GDM1 (cell line): Measurements from ENCODE around the gene BCL2.

Experiments used
- DNase-seq: peaks from one replicate; lab custom pipeline; 2025; lab: John Stamatoyannopoulos, UW

Gene BCL2

DNA sequence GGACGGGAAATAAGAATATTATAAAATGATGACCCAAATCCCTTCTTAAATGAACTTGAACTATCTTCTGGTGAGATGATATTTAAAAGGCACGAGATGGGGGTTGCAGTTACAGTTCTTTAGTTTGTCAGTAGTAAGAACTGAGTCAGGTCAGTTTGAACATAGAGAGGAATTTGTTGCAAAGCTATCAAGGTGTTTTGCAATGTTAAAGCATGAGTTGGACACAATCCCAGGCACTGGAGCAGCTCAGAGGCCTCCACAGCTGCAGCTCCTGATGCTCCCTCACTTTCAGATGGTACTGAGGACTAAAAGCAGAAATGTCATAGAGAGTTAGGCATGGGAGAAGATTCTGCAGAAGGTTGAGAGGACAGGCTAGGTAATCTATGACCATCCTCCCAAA lies 236.0 kb downstream of the BCL2 start:
- DNase-seq = no peak

DNA sequence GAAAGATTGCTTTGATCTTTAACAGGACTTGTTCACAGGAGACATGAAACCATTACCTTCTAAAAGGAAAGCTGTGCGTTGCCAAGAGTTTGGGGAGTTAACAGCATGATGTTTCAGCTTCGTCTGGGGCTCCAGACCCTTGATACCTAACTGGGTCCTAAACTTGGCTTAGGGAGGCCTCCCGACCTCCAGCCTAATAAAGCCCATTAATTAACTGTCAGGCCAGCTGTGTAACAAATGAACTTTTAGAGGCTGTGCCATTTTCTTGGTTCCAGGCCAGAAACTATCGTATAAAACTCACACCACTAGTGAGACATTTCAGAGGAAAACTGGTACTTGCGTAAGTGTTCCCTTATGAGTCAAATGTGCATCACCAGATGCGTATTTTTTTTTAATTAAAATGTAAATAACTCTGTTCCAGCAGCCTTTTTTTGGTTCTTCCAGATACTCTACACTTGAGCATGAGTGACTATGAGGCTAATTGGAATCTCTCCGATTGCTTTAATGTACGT lies 236.5 kb downstream of the BCL2 start:
- DNase-seq = no peak

DNA sequence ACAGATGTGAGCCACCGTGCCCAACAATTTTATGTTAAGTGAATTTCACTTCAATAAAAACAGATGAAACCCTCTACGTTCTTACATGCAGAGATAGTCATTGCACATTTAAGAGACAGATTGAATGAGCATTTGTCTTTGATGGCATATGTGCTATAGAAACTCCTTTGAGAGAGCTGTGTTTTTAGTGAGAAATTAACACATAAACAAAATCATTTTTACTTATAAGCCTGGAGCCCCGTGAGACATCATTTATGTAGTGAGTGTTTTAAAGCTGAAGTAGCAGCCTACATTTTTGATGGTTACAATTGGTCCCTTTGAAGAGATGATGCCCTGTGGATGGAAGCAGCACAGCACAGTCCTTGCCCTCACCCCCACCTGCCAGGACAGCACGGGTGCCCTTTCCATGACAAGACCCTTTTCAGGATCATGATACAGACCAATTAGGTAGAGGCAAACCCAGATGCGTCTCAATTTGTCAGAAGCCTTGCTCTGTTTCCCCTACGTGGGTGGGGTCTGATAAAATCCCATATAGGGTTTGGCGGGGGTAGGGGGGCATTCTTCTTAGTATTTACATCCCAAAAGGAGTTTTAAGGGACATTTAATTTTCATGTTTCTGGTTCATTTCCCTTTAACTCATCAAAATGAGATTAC lies 237.1 kb downstream of the BCL2 start:
- no peak for DNase-seq

DNA sequence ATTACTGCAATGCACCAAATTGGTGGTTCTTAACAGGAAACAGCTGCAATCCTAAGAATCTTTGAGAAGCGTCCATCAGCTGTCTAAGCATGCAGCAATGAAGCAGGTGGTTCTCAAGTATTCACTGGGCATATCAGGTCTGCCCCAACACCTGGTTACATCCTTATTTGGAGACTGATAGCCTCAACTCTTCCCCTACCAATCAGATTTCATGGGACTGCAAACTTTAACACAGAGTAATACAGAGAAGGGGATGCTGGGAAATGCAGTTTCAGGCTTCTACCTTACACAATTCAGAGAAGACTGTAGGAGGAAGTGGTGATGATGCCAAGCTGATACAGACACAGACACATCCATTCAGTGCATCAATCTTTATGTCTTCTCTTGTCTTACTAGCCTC lies 240.5 kb downstream of the BCL2 start:
- DNase-seq = no peak

DNA sequence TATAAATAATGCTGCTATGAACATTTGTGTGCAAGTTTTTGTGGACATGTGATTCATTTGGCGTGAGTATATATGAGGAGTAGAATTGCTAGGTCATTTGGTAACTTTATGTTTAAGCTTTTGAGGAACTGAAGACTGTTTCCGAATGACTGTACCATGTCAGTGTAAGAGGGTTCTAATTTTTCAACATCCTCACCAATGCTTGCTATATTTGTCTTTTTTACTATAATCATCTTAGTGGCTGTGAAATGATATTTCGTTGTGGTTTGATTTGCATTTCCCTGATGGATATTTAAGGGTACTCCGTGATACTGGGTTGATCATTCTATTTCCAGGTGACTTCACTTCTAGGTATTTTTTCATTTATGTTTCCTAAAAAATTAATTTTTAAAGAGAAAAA lies 241.1 kb downstream of the BCL2 start:
- no peak for DNase-seq

DNA sequence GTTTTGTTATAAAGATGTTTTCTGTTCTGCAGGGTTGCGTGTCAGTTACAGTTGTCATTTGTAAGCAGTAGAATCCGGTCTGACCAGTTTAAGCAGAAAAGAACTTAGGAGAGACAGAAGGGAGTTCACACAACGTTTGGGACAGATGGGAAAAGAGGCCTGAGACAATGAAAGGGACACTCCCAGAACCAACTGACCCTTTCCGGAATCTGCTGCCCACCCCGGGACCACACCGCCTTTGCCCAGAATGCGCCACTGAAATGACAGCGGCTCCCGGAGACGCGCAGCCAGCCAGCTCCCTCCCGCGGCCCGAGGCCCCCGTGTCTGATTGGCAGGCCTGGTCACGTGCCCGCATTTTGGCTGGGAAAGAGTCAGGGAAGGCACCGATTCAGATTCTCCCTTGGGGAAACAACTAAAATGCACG lies 244.6 kb downstream of the BCL2 start:
- DNase-seq = no peak

DNA sequence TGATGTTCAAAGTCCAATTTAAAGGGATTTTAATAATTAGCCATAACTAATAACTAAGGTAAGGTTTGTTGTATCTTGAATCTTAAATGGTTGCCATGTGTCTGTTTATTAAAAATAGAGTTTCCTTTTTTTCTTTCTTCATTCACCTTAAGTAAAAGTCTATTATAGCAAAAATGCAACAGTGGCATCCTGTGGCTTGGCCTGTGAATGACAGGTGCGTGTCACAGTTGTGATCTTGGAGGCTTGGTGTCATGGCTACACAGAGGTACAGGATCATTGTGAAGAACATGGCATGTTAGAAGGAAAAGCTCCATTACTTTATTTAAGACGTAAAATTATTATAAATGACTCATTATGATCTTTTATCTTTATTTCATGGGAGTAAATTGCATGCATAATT lies 246.1 kb downstream of the BCL2 start:
- no peak for DNase-seq
